HG03139 (cell line): ENCODE results near the gene TMEM132D.
"Not testable (repeated sequence)": the region's sequence is repeated elsewhere in the genome, so short reads cannot be mapped to it uniquely, and the experiment has no call there.

Source experiments
- ATAC-seq: cut with Tn5 transposase; IDR thresholded peaks from one replicate; pipeline ENCODE4 v1.9.1; 2021; ENCODE audit not compliant: unreplicated experiment

Gene TMEM132D

GRCh38 chr12:129080821-129081220 is 823.0 kb downstream of the TMEM132D start:
- ATAC-seq, result no peak

GRCh38 chr12:129080391-129080790 is 823.4 kb downstream of the TMEM132D start:
- ATAC-seq, result no peak

- no peak for ATAC-seq
Measured at GRCh38 chr12:129079719-129080118, 824.1 kb downstream of the TMEM132D start.

GRCh38 chr12:129076441-129077320 is 827.1 kb downstream of the TMEM132D start:
- no peak for ATAC-seq

GRCh38 chr12:129075460-129076208 is 828.2 kb downstream of the TMEM132D start:
- ATAC-seq, result no peak

- no peak for ATAC-seq
Measured at GRCh38 chr12:129074379-129074778, 829.4 kb downstream of the TMEM132D start.

GRCh38 chr12:129073157-129073915 is 830.5 kb downstream of the TMEM132D start:
- no peak for ATAC-seq

GRCh38 chr12:129071362-129071761 is 832.5 kb downstream of the TMEM132D start:
- no peak for ATAC-seq

GRCh38 chr12:129069886-129070285 is 833.9 kb downstream of the TMEM132D start:
- no peak for ATAC-seq

GRCh38 chr12:129068684-129069083 is 835.1 kb downstream of the TMEM132D start:
- ATAC-seq, result no peak

GRCh38 chr12:129067491-129067890 is 836.3 kb downstream of the TMEM132D start:
- no peak for ATAC-seq

GRCh38 chr12:129064209-129064855 is 839.5 kb downstream of the TMEM132D start:
- ATAC-seq, result no peak

GRCh38 chr12:129063600-129063999 is 840.2 kb downstream of the TMEM132D start:
- ATAC-seq, result no peak

- ATAC-seq, result no peak
Measured at GRCh38 chr12:129053232-129053631, 850.6 kb downstream of the TMEM132D start.

GRCh38 chr12:129052373-129052772 is 851.5 kb downstream of the TMEM132D start:
- ATAC-seq, result no peak

GRCh38 chr12:129049917-129050316 is 853.9 kb downstream of the TMEM132D start:
- no peak for ATAC-seq

GRCh38 chr12:129043334-129043733 is 860.5 kb downstream of the TMEM132D start:
- not testable (repeated sequence) for ATAC-seq

- ATAC-seq, result no peak
Measured at GRCh38 chr12:129036135-129036534, 867.7 kb downstream of the TMEM132D start.

GRCh38 chr12:129034558-129035289 is 869.1 kb downstream of the TMEM132D start:
- ATAC-seq, result no peak

GRCh38 chr12:129028844-129029243 is 875.0 kb downstream of the TMEM132D start:
- ATAC-seq, result no peak
